ENCODE measurements around the gene OLFM3.

DNA sequence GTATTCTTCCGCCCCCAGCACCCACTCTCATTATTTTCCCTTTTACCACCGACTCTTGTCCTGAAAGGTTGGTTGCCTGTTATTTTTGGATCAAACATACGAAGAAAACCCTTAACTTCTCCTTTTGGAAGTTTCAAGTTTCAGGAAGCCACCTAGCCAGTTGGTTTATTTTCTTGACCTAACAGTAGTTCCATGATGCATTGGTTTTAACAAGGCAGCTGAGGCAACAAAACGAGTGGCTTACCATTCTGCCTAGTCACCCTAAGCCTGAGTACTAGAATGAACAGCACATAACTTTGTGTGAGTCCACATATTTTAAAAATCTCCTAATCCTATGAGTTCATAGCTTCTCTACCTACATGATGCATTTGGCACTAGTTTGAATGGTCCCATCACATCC is 28.9 kb downstream of the OLFM3 start:
- TF ChIP-seq CTCF (IDR thresholded peaks at IDR 0.05; ENCODE audit: low read depth, low read length, missing input control), result no peak
- TF ChIP-seq RXRA (IDR thresholded peaks at IDR 0.05), result no peak
- TF ChIP-seq NR2F2 (IDR thresholded peaks at IDR 0.05), result no peak
- no peak for TF ChIP-seq JUND (IDR thresholded peaks at IDR 0.05)
- TF ChIP-seq GABPA (IDR thresholded peaks at IDR 0.05 in 1 of 2, conservative IDR thresholded peaks at IDR 0.05 in 1 of 2), result no peak
- no peak for TF ChIP-seq TAF1 (conservative IDR thresholded peaks at IDR 0.05)
- no peak for TF ChIP-seq RAD21 (IDR thresholded peaks at IDR 0.05)
- TF ChIP-seq REST (IDR thresholded peaks at IDR 0.05), result no peak

Data from liver (tissue), 3 donors.